GM18861 (cell line): ENCODE measurements around the gene ORC5.

Experiments used
- ATAC-seq: cut with Tn5 transposase; IDR thresholded peaks from one replicate; pipeline ENCODE4 v1.9.1; 2021; ENCODE audit not compliant: unreplicated experiment

The ORC5 gene

GRCh38 chr7:104130726-104131125 is 77.1 kb downstream of the ORC5 start:
- no peak for ATAC-seq

GRCh38 chr7:104127204-104127603 is 80.6 kb downstream of the ORC5 start:
- no peak for ATAC-seq

GRCh38 chr7:104126411-104126841 is 81.4 kb downstream of the ORC5 start:
- no peak for ATAC-seq

DNA sequence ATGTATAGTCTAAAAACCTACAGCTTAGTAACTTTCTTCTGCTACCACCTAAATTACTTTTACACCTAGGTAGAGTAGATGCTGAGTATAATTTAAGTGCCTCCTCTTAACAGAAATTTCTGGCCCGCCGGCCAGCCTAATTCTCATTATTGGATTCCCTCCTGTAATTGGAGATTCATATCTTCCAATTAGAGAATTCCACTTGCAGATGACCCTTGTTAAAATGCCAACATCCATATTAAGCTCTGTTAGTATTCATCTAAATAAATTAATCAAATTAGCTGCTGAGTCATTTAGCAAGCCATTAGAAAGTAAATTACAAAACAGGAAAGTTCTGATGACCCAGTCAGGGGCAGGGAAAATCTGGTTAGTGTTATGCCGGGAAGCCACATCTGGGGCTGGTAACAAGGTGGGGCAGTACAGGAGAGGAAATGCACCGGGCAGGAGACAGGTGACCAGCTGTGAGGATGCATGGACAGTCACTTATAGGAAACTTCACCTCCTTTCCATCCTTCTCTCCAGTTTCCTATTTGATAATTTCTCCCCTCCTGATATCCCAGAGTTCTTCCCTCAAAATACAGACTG is 82.8 kb downstream of the ORC5 start:
- no peak for ATAC-seq

DNA sequence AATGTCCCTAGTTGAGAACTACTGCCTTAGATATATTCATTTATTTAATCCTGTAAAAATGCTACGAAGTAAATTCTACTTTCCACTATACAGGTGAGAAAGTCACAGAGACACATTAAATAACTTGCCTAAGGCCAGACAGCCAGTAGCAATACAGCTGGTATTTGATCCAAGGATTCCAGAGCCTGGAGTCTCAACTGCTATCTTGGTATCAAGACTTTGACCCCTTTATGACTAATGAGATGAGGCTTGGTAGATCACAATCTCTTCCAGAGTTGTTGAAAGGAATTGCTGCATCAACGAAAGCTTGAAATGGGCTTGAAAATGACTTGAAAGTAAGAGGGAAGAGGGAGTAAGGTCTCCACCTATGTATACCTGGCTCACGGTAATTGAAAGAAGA is 83.3 kb downstream of the ORC5 start:
- ATAC-seq: no peak

GRCh38 chr7:104123786-104124185 is 84.0 kb downstream of the ORC5 start:
- ATAC-seq: no peak

DNA sequence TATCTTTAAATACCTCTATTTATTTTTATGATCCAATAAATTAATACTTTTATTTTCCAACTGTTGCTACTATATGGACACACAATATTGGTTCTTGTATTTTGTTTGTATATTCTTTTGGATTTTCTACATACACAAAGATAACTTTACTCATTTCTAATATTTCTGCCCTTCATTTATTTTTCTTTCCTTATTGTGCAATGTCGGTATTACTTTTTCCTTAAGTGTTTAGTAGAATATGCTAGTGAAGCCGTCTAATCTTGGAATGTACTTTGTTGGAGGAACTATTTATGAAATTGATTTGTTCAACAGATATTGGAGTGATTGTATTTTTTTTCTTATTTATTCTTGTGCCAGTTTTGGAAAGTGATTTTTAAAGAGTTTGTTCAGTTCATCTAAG is 94.0 kb downstream of the ORC5 start:
- no peak for ATAC-seq

DNA sequence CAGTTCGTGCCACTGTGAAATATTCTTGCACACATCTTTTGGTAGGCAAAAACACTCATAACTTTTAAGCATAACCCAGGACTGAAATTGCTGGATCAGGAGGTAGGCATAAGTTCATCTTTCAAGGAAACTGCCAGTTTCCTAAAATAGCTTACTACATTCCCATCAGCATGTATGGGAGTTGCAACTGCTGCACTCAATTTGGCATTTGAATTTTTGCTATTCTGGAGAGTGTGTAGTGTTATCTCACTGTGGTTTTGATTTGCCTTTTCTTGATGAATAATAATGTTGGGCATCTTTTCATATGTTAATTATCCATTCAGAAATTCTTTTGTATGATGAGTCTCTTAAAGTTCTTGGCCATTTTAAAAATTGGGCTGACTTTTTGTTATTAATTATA is 95.2 kb downstream of the ORC5 start:
- ATAC-seq: no peak

DNA sequence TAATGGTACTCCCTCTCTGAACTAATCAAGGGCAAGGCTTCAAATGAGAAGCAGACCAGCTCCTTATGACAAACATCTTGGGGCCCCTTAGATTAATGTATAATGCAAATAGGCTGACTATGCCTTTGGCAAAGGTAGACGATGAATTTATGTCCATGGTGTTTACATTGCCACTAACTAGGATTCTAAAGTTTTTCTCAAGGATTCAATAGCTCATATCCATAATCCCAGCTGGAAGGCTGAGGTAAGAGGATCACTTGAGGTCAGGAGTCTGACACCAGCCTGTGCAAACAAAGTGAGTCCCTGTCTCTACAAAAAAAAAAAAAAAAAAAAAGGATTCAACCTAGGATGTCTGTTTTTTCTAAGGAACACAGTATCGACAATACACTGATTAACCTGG is 96.5 kb downstream of the ORC5 start:
- ATAC-seq: no peak

DNA sequence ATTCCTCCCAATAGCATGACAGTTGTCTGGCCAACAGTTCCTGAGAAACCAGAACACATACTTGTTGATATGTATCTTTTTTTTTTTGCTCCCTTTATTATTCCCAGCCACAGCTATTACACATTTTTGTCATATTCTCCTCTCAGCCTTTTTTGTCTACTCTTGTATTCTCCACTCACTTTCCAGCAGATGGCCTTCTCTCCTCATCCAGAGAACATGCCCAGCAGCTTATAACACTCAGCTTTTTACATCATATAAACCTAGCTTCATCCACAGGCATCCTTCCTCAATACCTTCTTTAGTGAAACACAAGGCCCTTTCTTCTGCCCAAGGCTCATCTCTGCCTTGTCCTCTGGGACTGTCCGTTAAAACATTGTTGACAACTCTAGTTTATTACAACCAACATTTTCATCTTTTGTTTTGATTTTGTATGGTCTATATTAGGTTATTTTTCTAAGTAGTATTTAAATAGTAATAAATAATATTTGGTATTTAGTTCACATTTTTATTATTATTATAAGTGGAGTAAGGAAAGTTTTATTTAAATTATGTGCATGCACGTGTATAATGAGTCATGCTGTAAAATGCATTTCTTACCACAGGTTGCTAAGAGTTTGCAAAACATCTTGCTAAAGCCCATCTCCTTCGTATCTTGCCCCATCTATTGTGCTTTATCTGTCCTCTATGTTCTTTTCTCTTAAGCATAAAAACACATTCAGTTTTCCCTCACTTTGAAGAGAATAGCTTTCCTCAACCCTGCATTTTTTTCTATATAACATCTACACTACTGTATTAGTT is 101.5 kb downstream of the ORC5 start:
- ATAC-seq: no peak

- no peak for ATAC-seq
These were observed 108.9 kb downstream of the ORC5 start for GRCh38 chr7:104098890-104099289.

- ATAC-seq: no peak
These were observed 111.1 kb downstream of the ORC5 start for GRCh38 chr7:104096683-104097082.

GRCh38 chr7:104093127-104093526 is 114.7 kb downstream of the ORC5 start:
- ATAC-seq: no peak

DNA sequence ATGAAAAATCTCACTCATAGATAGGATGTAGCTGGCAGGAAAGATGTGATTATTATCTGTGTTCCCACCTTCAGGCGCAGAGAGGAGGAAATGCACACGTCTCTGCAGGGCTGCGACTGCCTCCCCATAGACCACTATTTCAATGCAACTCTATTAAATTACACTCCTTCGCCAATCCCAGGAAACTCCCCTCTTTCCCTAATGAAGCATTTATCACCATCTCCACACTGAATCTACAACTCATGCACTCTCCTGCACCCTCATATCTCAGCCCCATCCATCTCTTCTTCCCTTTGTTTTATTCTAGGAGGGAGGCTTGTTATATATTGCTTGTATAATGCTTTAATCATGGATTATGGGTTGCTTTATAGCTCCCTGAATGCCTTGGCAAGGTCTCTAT is 116.6 kb downstream of the ORC5 start:
- no peak for ATAC-seq

GRCh38 chr7:104089612-104090011 is 118.2 kb downstream of the ORC5 start:
- ATAC-seq: no peak

GRCh38 chr7:104089061-104089460 is 118.8 kb downstream of the ORC5 start:
- no peak for ATAC-seq
